Activated CD8-positive, alpha-beta memory T cell treated with anti-CD3 and anti-CD28 coated beads, Interleukin-2, amount 50 U/mL, for 4 hours (primary cell): ENCODE data around the gene ENPEP.
"Not testable (repeated sequence)": the region's sequence is repeated elsewhere in the genome, so short reads cannot be mapped to it uniquely, and the experiment has no call there.

Experiments used
- DNase-seq: peaks from one replicate; pipeline ENCODE4 v3.0.0-alpha.2; 2020

Gene ENPEP, protein sequence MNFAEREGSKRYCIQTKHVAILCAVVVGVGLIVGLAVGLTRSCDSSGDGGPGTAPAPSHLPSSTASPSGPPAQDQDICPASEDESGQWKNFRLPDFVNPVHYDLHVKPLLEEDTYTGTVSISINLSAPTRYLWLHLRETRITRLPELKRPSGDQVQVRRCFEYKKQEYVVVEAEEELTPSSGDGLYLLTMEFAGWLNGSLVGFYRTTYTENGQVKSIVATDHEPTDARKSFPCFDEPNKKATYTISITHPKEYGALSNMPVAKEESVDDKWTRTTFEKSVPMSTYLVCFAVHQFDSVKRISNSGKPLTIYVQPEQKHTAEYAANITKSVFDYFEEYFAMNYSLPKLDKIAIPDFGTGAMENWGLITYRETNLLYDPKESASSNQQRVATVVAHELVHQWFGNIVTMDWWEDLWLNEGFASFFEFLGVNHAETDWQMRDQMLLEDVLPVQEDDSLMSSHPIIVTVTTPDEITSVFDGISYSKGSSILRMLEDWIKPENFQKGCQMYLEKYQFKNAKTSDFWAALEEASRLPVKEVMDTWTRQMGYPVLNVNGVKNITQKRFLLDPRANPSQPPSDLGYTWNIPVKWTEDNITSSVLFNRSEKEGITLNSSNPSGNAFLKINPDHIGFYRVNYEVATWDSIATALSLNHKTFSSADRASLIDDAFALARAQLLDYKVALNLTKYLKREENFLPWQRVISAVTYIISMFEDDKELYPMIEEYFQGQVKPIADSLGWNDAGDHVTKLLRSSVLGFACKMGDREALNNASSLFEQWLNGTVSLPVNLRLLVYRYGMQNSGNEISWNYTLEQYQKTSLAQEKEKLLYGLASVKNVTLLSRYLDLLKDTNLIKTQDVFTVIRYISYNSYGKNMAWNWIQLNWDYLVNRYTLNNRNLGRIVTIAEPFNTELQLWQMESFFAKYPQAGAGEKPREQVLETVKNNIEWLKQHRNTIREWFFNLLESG

DNA sequence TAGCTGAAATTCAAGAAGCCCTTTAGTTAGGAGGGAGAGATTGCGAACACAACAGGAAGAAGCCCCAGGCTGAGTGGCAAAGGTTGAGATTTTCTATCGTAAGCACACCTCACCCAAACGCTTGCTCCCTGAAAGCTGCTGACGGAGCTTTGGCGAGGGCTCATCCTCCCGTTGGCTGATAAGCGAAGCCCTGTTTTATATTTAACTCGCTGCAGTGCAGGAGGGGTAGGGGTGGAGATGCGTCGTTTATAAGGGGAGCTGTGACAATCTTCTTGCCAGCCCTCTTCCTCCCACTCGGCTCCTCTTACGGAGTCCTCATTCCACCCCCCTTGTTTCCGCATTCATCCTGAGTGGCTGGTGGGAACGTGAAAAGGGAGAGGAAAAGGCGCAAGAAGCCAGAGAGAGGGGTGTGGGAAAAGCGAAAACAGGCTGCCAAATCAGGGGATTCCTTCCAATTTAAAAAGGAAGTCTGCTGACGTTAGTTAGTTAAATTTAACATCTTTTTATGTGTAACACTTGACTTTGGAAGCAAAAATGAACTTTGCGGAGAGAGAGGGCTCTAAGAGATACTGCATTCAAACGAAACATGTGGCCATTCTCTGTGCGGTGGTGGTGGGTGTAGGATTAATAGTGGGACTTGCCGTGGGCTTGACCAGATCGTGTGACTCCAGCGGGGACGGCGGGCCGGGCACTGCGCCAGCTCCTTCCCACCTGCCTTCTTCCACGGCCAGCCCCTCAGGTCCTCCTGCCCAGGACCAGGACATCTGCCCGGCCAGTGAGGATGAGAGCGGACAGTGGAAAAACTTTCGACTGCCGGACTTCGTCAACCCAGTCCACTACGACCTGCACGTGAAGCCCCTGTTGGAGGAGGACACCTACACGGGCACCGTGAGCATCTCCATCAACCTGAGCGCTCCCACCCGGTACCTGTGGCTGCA is at the start of gene ENPEP:
Gene ENPEP (plus strand): TSS at position 275 of the 938 bp plus-strand sequence. CDS start 260 bp downstream, at position 535.
- DNase-seq = no peak

DNA sequence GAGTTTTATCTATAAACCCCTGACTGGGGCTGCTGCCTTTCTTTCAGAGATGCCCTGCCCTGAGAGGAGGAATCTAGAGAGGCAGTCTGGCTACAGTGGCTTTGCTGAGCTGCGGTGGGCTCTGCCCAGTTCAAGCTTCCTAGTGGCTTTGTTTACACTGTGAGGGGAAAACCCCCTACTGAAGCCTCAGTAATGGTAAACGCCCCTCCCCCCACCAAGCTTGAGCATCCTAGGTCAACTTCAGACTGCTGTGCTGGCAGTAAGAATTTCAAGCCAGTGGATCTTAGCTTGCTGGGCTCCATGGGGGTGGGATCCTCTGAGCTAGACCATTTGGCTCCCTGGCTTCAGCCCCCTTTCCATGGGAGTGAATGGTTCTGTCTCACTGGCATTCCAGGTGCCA is 44.1 kb upstream of the ENPEP start:
- DNase-seq = not testable (repeated sequence)

DNA sequence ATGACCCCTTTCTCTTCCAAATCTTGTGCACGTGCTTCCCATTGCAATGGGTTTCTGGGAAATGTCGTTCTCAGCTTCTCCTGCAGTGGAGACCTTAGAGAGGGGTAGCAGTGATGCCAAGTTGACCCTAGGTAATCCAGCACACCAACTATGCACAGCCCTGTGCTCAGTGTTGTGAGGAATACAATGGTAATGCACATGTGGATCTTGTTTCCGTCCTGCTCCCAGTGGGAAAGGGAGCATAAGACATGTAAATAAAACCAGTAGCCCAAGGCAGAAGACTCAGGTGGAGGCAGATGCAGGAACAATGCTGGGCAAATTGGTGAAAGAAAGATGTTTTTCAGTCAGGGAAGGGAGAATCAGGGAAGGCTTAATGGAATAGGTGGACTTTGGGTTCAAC is 38.7 kb upstream of the ENPEP start:
- not testable (repeated sequence) for DNase-seq

DNA sequence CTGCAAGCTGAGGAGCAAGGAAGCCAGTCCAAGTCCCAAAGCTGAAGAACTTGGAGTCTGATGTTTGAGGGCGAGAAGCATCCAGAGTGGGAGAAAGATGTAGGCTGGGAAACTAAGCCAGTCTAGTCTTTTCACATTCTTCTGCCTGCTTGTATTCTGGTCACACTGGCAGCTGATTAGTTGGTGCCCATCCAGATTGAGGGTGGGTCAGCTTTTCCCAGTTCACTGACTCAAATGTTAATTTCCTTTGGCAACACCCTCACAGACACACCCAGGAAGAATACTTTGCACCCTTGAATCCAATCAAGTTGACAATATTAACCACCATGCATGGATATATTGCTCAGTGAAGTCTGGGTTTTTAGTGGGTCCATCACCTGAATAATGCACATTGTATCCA is 36.7 kb upstream of the ENPEP start:
- DNase-seq = not testable (repeated sequence)

GRCh38 chr4:110442309-110442708 is 33.6 kb upstream of the ENPEP start:
- no peak for DNase-seq

- no peak for DNase-seq
Observed at GRCh38 chr4:110442788-110443187, 33.2 kb upstream of the ENPEP start.

DNA sequence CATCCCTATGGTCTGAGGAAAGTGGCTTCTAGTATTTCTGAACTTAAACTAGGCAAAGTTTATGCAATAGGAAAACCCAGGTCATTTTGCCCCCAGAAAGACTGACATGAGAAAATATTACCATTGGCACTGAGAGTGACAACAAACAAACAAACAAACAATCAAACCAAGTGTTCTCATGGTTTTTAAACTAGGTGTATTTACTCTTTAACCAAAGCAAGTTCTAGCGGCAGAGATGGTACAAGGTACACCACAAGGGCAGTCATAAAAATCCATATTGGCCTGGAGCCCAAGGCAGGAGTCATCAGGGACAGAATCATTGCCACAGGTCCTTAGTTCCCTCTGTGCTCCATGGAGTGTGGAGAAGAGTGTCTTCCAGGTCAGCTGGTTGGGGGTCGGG is 26.0 kb upstream of the ENPEP start:
- no peak for DNase-seq

DNA sequence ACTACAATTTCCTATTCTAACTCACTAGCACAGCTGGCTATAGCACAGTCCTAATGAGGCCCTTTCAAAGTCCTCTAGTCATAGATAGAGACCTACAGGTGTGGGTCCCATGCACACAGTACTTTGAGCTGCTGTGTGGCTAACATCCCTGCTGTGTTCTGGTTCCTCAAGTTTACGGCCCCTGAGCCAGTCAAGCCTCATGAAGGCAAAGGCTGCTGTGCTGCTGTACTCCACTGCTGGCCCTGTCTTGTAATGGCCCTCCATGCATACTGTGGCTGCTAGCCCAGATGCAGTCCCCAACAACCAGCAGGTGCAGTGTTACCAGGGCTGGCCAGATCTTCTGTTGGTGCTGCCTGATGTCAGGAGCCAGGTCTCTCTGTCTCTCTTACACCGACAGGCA is 23.4 kb upstream of the ENPEP start:
- DNase-seq = no peak

DNA sequence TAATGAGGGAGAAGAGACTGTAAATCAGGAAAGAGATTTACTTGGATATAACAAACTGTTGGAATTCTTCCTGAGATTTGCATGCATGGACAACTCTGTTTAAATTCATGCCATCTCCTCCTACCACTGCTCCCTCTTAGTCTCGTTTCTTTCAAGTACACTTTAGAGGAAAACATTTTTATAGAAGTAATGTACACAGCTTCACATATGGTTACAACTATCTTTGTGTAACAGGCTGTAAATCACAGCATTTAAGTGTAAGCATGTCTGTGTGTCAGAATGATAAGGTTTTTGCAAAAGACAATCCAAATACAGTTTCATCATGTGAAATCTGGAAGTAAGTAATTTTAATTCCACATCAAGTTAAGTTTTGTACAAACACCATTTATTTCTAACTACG is 21.5 kb upstream of the ENPEP start:
- no peak for DNase-seq

DNA sequence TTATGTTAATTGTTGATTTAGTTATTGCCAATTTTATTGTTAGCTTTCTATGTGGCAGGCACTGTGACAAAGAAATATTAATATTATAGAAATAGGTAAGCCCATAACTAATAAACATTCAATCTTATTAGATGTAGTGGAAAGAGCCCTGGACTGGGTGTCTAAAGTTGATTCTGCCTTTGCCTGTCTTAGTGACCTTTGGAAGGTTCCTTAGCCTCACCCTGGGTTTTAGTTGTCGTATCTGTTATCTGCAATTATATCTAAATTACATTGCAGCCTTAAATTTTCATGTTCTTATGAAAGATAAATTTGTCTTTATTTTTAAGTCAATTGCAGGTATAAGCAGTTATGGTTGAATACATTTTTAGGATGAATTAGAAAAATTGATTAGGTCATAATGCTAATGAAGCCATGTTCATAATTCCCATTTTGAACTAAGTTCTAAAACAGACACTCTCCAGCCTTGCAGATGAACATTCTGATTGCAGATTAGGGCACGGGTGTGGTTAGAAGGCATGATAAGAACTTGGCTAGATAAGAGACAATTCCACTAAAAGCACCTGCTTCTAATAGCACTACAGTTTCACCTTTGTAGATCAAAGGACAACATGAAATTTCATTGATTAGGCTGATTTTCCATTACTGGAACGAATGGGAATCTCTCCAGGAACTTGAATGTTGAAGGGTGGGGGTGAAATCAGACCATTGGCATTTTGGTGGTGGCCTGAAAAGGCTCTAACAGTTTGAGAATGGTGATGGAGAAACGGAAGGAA is 17.3 kb upstream of the ENPEP start:
- DNase-seq = no peak

DNA sequence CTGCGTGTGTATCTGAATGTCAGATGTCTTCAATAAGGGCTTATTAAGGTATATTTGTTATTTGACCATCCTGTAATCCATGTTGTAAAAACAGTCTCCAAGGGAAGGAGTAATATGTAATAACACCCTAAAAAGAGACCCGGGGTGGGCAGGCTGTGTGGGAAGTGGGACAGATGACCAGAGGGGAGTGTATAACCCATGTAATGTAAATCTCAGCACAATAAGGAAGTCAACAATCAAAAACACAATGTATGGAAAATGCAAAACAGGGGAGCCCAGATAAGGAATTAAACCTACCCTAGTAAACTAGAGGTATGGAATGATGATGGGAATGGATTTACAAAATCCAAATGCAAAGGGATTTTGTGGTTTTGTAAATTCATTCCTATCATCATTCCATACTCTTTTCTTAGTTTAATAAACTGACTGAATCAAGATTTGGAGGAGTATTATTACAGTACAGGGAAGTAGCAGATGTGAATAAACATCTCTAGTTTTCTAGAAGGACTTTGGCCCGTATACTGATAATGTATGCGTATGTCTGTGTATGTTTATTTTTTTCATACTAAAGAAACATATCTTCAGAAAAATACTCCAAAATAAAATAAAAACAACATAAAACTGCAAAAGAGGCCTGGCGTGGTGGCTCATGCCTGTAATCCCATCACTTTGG is 15.7 kb upstream of the ENPEP start:
- DNase-seq = no peak

GRCh38 chr4:110467400-110467799 is 8.6 kb upstream of the ENPEP start:
- DNase-seq = no peak

DNA sequence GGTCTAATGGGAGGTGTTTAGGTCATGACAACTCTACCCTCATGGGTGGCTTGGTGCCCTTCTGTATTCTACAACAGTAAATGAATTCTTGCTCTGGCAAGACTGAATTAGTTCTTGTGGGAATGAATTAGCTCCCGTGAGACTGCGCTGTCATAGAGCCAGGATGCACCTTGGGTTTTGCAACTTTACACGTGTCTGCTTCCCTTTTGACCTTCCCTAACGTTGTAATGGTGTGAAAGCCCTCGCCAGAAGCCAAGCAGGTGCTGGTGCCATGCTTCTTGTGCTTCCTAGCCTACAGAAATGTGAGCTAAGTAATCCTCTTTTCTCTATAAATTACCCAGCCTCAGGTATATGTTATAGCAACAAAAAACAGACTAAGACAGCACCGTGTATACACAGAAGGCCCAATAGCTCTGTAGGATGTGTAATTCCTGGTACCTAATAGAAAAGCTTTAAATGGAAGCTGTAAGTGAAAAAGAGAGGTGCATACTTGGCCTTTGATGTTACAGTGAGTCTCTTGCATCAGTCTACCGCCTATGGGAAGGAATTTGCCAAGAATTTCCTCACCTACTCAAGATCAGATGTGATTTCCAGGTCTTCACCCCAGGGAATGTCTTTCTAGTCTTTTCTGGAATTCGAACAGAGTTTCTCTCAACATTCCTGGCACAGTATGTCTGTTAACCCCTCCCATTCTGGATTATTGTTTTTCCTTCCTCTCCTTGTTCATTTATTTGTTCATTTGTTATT is 3.2 kb upstream of the ENPEP start:
- no peak for DNase-seq

DNA sequence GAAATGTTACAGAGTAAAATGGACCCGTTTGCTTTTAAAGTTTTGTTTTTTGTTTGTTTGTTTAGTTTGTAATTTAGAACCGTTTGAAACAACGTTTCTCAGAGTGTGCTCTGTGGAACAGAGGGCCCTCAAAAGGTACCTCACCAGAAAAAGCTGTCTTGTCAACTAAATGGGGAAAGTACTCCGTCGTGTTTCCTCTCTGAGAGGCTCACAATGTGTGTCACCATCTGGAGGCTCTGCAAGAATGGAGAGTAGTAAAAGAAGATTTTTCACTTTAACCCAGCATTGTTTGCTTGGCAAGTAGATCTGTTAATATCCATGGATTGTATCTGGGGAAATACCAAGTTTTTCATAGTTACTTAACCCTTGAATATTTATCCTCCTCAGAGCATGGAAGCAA is 1.5 kb upstream of the ENPEP start:
- no peak for DNase-seq

- DNase-seq = not testable (repeated sequence)
Observed at GRCh38 chr4:110475080-110475479, 875 bp upstream of the ENPEP start.

GRCh38 chr4:110477836-110478235 is 1.9 kb downstream of the ENPEP start:
- DNase-seq = no peak

DNA sequence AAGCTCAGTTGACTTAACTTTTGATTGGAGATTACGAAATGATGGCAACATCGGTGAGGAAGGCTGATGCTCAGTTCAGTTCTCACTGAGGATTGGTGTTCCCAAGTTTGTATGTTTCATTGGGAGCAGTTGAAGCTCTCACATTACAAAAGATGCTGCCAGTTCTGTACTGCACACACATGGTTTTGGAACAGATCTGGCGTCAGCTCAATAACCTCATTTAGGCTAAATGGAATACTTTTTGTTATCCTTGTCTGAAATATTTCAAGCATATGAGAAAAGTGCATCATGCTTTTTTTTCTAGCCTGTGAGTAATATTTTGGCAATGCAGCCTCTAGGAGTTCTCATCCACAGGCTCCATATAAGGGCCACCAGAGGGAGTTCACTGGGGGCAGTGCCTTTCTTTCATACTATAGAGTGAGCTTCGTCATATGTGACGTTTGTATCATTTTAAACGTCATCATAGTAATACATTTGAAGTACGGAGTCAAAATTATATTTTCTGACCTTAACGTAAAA is 4.1 kb downstream of the ENPEP start:
- no peak for DNase-seq

GRCh38 chr4:110480746-110481271 is 4.9 kb downstream of the ENPEP start:
- DNase-seq = no peak

DNA sequence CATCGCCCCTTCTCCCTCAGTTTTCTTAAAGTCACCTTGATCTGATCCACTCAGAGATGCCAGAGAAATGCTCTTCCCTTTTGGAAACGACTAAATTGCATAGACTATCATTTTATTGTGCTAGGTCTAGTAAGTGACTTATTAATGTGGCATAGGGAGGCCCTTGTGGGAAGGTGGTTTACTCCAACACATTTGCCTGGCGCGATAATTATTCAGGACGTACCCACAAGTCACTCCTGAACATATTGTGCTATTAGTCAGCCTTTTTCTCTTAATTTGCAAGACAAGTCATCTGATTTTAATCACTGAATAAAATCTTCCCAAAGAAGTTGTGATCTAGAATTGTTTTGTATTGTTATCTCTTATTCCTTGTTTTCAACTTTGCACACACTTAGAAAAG is 7.6 kb downstream of the ENPEP start:
- DNase-seq = no peak

GRCh38 chr4:110484029-110484428 is 8.1 kb downstream of the ENPEP start:
- no peak for DNase-seq
